ENCODE measurements around the gene CCND1. TPM values are rescaled to one million over a fixed set of nuclear protein-coding genes. Genes with fewer than 3 reads are reported as not detected.

Gene CCND1
- total RNA-seq, 2 donors from 2014 or later: 91.8 to 101 TPM

DNA sequence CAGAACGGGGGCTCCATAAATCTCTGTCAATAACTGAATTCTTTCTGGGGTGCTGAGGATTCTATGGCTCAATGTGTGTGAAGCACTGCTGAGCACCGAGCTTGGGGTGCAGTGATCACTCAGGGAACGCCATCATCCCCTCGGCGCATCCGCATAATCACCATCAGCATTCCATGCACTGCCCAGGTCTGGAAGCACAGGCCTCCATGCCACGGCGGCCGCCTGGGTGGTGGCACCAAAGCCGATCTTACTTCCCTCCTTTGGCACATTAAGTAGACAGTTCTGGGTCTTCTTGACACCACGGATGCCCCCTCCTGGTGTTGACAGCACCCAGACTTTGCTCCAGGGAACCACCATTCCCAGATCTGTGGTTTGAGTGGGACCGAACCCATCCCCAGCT lies 18.6 kb downstream of the CCND1 start:
- DNase-seq (ENCODE audit: low spot score): no peak
- no peaks in the 10 kb centered on the region for H3K4me1 ChIP-seq
- no peak overlapping the region for H3K4me3 ChIP-seq
- no peaks in the 10 kb centered on the region for H3K9me3 ChIP-seq
- H3K36me3 ChIP-seq: peaks cover 16% of the 10 kb centered on the region
- no peaks in the 10 kb centered on the region for H3K27me3 ChIP-seq
- H3K27ac ChIP-seq: no peak overlapping the region
- TF ChIP-seq, protein P1, sequence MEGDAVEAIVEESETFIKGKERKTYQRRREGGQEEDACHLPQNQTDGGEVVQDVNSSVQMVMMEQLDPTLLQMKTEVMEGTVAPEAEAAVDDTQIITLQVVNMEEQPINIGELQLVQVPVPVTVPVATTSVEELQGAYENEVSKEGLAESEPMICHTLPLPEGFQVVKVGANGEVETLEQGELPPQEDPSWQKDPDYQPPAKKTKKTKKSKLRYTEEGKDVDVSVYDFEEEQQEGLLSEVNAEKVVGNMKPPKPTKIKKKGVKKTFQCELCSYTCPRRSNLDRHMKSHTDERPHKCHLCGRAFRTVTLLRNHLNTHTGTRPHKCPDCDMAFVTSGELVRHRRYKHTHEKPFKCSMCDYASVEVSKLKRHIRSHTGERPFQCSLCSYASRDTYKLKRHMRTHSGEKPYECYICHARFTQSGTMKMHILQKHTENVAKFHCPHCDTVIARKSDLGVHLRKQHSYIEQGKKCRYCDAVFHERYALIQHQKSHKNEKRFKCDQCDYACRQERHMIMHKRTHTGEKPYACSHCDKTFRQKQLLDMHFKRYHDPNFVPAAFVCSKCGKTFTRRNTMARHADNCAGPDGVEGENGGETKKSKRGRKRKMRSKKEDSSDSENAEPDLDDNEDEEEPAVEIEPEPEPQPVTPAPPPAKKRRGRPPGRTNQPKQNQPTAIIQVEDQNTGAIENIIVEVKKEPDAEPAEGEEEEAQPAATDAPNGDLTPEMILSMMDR (IDR thresholded peaks at IDR 0.05): no peak

DNA sequence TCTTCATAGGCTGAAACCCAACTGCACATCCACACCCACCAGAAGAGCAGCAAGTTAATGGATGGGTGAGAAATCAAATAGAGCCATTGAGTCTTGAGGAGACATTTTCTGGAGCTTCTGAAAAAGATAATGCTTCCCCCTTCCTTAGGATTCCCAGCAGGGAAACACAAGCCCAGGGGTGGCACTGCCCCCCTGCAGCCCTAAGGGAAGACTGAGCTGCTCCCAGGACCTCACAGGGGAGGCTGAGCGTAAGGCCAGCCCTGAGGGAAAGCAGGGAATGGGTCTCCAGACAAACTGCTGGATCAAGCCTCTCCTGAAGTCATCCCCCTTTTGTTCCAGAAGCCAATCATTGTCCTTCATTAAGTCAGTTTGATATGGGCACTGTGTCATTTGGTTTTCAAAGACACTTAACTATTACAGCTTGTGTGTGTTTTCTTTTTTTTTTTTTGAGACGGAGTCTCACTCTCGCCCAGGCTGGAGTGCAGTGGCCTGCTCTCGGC lies 19.1 kb downstream of the CCND1 start:
- no peaks in the 10 kb centered on the region for H3K9me3 ChIP-seq
- no peaks in the 10 kb centered on the region for H3K27me3 ChIP-seq
- no peak overlapping the region for H3K4me3 ChIP-seq
- no peak overlapping the region for H3K27ac ChIP-seq
- peaks cover 21% of the 10 kb centered on the region for H3K36me3 ChIP-seq
- TF ChIP-seq, protein P1 (IDR thresholded peaks at IDR 0.05): no peak
- H3K4me1 ChIP-seq: no peaks in the 10 kb centered on the region
- no peak for DNase-seq (ENCODE audit: low spot score)

DNA sequence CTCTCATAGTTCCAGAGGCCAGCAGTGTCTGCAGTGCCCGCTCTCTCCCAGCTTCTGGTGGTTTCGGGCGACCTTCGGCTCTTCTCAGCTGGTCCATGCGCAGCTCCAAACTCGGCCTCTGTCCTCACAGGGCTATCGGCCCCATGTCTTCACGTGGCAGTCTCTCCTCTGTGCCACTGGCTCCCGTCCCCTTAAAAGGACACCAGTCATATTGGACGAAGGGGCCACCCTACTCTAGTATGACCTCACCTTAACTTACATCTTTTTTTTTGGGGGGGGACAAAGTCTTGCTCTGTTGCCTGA lies 20.4 kb downstream of the CCND1 start:
- TF ChIP-seq, protein P1 (IDR thresholded peaks at IDR 0.05): no peak
- no peaks in the 10 kb centered on the region for H3K27me3 ChIP-seq
- H3K27ac ChIP-seq: no peak overlapping the region
- no peaks in the 10 kb centered on the region for H3K9me3 ChIP-seq
- no peak for DNase-seq (ENCODE audit: low spot score)
- no peak overlapping the region for H3K4me3 ChIP-seq
- peaks cover 22% of the 10 kb centered on the region for H3K36me3 ChIP-seq
- H3K4me1 ChIP-seq: no peaks in the 10 kb centered on the region

DNA sequence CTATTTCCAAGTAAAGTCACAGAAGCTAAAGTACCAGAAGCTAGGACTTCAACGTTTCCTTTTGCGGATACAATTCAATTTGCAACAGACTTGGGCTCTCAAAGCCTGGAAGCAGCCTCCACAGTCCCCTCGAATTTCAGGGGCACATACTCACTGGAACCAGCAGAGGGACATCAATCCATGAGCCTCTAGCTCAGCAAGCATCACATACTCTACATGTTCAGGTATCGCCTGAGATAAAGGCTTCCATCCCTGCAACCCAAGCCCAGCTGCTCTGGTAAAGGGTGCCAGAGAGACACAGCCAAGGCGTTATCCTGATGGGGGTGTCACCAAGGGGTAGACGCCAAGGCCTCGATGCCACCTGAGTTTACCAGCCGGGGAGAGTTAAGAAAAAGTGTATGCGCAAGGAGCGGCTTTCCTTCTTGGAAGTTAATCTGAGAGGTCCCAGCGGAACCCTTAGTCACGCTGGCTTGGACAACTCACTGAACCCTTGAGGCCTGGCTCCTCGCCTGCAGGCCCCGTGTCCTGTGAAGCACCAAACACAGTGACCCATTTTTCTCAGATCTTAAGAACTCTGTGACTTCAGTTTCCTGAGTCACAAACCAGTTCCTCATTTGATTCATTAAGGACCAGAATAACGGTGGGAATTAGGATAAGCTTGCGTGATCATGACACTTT lies 21.2 kb downstream of the CCND1 start:
- H3K4me1 ChIP-seq: no peaks in the 10 kb centered on the region
- H3K4me3 ChIP-seq: no peak overlapping the region
- TF ChIP-seq, protein P1 (IDR thresholded peaks at IDR 0.05): no peak
- no peak for DNase-seq (ENCODE audit: low spot score)
- peaks cover 29% of the 10 kb centered on the region for H3K36me3 ChIP-seq
- no peaks in the 10 kb centered on the region for H3K27me3 ChIP-seq
- no peak overlapping the region for H3K27ac ChIP-seq
- no peaks in the 10 kb centered on the region for H3K9me3 ChIP-seq

DNA sequence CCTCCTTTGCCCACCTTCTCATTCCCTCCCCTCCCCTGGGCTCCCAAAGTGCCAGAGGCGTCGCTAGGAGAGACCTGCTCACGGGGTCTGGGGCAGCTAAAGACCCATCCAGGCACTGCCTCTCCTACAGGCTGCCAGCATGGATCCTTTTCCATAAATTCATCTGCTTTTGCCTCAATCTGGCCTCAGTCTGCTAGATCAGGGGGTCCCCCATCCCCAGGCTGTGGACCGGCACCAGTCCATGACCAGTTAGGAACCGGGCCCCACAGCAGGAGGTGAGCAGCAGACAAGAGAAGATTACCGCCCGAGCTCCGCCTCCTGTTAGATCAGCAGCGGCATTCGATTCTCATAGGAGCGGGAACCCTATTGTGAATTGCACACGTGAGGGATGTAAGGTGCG lies 21.9 kb downstream of the CCND1 start:
- Histone ChIP-seq H3K4me1 (no peaks in the 10 kb centered on the region), H3K27ac (no peak overlapping the region), H3K9me3 (no peaks in the 10 kb centered on the region), H3K27me3 (no peaks in the 10 kb centered on the region), H3K4me3 (no peak overlapping the region), H3K36me3 (peaks cover 36% of the 10 kb centered on the region)
- TF ChIP-seq, protein P1 (IDR thresholded peaks at IDR 0.05): no peak
- no peak for DNase-seq (ENCODE audit: low spot score)

DNA sequence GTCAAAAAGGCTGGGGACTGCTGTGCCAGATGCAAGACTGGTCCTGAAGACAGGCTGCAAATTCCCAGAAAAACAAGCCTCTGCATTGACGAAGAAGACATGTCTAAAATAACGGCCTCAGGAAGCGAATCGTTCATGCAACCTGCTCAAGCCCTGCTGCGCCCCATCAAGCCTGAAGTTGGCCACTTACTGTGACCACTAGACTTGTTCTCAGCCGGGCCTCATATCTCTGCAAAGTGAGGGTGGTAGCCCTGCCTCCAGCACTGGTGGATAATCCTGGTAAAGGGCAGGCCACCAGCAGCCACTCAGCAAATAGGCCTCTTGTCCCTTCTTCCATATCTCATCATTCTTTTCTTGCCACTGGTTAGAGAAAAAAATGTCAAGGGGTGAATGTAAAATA lies 22.4 kb downstream of the CCND1 start:
- no peak overlapping the region for H3K4me3 ChIP-seq
- no peaks in the 10 kb centered on the region for H3K4me1 ChIP-seq
- DNase-seq (ENCODE audit: low spot score): no peak
- H3K27me3 ChIP-seq: no peaks in the 10 kb centered on the region
- H3K9me3 ChIP-seq: no peaks in the 10 kb centered on the region
- no peak overlapping the region for H3K27ac ChIP-seq
- peaks cover 36% of the 10 kb centered on the region for H3K36me3 ChIP-seq
- TF ChIP-seq, protein P1 (IDR thresholded peaks at IDR 0.05): no peak
